CD4-positive, alpha-beta T cell (primary cell): ENCODE results near the gene CTNNB1. TPM values are rescaled to one million over a fixed set of nuclear protein-coding genes. Genes with fewer than 3 reads are reported as not detected.

Experiments used
- ATAC-seq: fragments of 200-7000 bp; cut with Tn5 transposase; one replicate; pipeline ENCODE4 v1.10.0; 2022; ENCODE audit warnings: mild to moderate bottlenecking; ENCODE audit not compliant: poor library complexity
- CTCF ChIA-PET: fragments of 350-600 bp; sonication (Branson Sonifier 250); formaldehyde crosslinking; loops from one replicate; lab custom pipeline; 2021; ENCODE audit warnings: antibody characterized with exemption, inconsistent platforms; lab: Charles Lee
- POLR2A ChIA-PET: fragments of 350-600 bp; sonication (Branson Sonifier 250); formaldehyde crosslinking; loops from one replicate; lab custom pipeline; 2021; ENCODE audit warnings: antibody characterized with exemption, inconsistent platforms; lab: Charles Lee
- DNase-seq, 14 experiments: peaks; one replicate each; pipeline ENCODE4 v3.0.0-alpha.2; 2013 to 2020; ENCODE audit warnings: mixed read lengths in 2 of 14
- H3K27ac ChIP-seq, 2 donors: one replicate each; pipeline versions ENCODE4 v1.5.1 to v1.7.0; 2013; ENCODE audit warnings: low read length in 2 of 2, low read depth in 1 of 2, mild to moderate bottlenecking in 1 of 2
- H3K27me3 ChIP-seq, 2 experiments: 1 replicate in 1 of 2; 2 replicates in 1 of 2; pipeline versions ENCODE4 v1.6.1 to v1.7.0; 2013; ENCODE audit warnings: low read length in 2 of 2, control low read depth in 1 of 2, mild to moderate bottlenecking in 1 of 2, moderate library complexity in 1 of 2; ENCODE audit not compliant: insufficient read depth in 2 of 2, control insufficient read depth in 1 of 2
- H3K36me3 ChIP-seq: one replicate; pipeline ENCODE4 v1.6.1; 2013; ENCODE audit warnings: low read length, control low read depth; ENCODE audit not compliant: insufficient read depth
- H3K4me1 ChIP-seq: one replicate; pipeline ENCODE4 v1.6.1; 2013; ENCODE audit warnings: low read length, control low read depth; ENCODE audit not compliant: insufficient read depth
- H3K4me3 ChIP-seq: one replicate; pipeline ENCODE4 v1.5.1; 2013; ENCODE audit warnings: mild to moderate bottlenecking, low read length, moderate library complexity
- H3K9me3 ChIP-seq, 2 experiments: 1 replicate in 1 of 2; 2 replicates in 1 of 2; pipeline versions ENCODE4 v1.6.1 to v1.7.0; 2013; ENCODE audit warnings: low read length in 2 of 2, mild to moderate bottlenecking in 2 of 2, control low read depth in 1 of 2, moderate library complexity in 1 of 2; ENCODE audit not compliant: control insufficient read depth in 1 of 2, insufficient read depth in 1 of 2
- H3K27ac Mint-ChIP-seq: one replicate; pipeline ENCODE4 v1.8.0; 2020; ENCODE audit warnings: mixed read lengths
- H3K27me3 Mint-ChIP-seq: one replicate; pipeline ENCODE4 v1.8.0; 2021; ENCODE audit warnings: mixed read lengths
- H3K36me3 Mint-ChIP-seq: one replicate; pipeline ENCODE4 v1.8.0; 2021; ENCODE audit warnings: low read depth, mixed read lengths
- H3K4me1 Mint-ChIP-seq: one replicate; pipeline ENCODE4 v1.8.0; 2021; ENCODE audit warnings: low read depth, mixed read lengths
- H3K4me3 Mint-ChIP-seq: one replicate; pipeline ENCODE4 v1.8.0; 2020; ENCODE audit warnings: mild to moderate bottlenecking, mixed read lengths
- H3K9me3 Mint-ChIP-seq: one replicate; pipeline ENCODE4 v1.8.0; 2020; ENCODE audit warnings: mixed read lengths
- intact Hi-C, 2 experiments: fragments of 100-400 bp; cut with DNase I in 1 of 2; cut with micrococcal nuclease in 1 of 2; formaldehyde crosslinking; loops; one replicate each; pipeline versions ENCODE4 v1.15.1 to v1.9.0; 2023 to 2025; cut with DNase I, micrococcal nuclease
- total RNA-seq, 174 experiments: library from RNA in 2 of 174; stranded (reverse) in 2 of 174; gene quantifications; one replicate each; pipeline ENCODE4 v1.2.3 and lab custom pipeline; 2021 to 2026
- TF ChIP-seq, protein P1 (sequence below): fragments of 200-600 bp; IDR thresholded peaks from one replicate; pipeline ENCODE4 v1.8.0; 2022; ENCODE audit warnings: antibody characterized with exemption, mild to moderate bottlenecking

Gene CTNNB1
- total RNA-seq, 2 experiments from 2014 or later = 226 to 228 TPM

DNA sequence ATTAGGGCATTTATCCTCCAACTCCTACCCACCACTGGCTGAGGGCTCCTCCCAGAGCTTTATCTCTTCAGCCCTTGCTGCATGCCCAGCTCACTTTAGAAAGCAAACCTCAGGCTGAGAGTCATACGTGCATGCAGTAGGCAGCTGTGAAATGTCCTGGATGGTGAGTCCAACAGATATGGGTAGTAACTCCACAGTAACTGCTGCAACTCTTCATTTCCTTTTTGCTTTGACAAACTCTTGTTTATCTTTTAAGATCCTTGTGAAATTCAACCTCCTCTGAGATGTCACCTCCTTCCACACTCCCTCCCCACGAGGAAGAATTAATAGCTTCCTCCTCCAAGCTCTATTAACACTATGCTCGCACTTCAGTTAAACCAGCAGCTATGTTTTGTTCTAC is 35.9 kb upstream of the CTNNB1 start:
- Mint-ChIP-seq H3K36me3 (no peaks in the 10 kb centered on the region), H3K27ac (no peak overlapping the region), H3K9me3 (no peaks in the 10 kb centered on the region), H3K4me1 (peaks cover 28% of the 10 kb centered on the region), H3K27me3 (peaks cover 18% of the 10 kb centered on the region), H3K4me3 (no peak overlapping the region)
- Histone ChIP-seq H3K9me3 (no peaks in the 10 kb centered on the region), H3K4me1 (peaks cover 12% of the 10 kb centered on the region), H3K27ac (no peak overlapping the region), H3K27me3 (no peaks in the 10 kb centered on the region), H3K4me3 (no peak overlapping the region), H3K36me3 (no peaks in the 10 kb centered on the region)
- ATAC-seq (no peak), DNase-seq (no peak)
- TF ChIP-seq, protein P1, sequence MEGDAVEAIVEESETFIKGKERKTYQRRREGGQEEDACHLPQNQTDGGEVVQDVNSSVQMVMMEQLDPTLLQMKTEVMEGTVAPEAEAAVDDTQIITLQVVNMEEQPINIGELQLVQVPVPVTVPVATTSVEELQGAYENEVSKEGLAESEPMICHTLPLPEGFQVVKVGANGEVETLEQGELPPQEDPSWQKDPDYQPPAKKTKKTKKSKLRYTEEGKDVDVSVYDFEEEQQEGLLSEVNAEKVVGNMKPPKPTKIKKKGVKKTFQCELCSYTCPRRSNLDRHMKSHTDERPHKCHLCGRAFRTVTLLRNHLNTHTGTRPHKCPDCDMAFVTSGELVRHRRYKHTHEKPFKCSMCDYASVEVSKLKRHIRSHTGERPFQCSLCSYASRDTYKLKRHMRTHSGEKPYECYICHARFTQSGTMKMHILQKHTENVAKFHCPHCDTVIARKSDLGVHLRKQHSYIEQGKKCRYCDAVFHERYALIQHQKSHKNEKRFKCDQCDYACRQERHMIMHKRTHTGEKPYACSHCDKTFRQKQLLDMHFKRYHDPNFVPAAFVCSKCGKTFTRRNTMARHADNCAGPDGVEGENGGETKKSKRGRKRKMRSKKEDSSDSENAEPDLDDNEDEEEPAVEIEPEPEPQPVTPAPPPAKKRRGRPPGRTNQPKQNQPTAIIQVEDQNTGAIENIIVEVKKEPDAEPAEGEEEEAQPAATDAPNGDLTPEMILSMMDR = no peak
- POLR2A ChIA-PET = no interaction called here
- CTCF ChIA-PET = no interaction called here
- intact Hi-C loops = no loop called here

- H3K27me3 Mint-ChIP-seq = peaks cover 27% of the 10 kb centered on the region
- POLR2A ChIA-PET = no interaction called here
- H3K4me3 Mint-ChIP-seq = no peak overlapping the region
- no peaks in the 10 kb centered on the region for H3K27me3 ChIP-seq
- no peaks in the 10 kb centered on the region for H3K36me3 Mint-ChIP-seq
- H3K9me3 ChIP-seq = no peaks in the 10 kb centered on the region
- H3K4me1 Mint-ChIP-seq = peaks cover 15% of the 10 kb centered on the region
- TF ChIP-seq, protein P1 = no peak
- no peak overlapping the region for H3K4me3 ChIP-seq
- peaks cover 3% of the 10 kb centered on the region for H3K4me1 ChIP-seq
- no peak overlapping the region for H3K27ac Mint-ChIP-seq
- DNase-seq (no peak), ATAC-seq (no peak)
- no peaks in the 10 kb centered on the region for H3K9me3 Mint-ChIP-seq
- no peaks in the 10 kb centered on the region for H3K36me3 ChIP-seq
- intact Hi-C loops = no loop called here
- CTCF ChIA-PET = no interaction called here
- no peak overlapping the region for H3K27ac ChIP-seq
These were observed 34.5 kb upstream of the CTNNB1 start for GRCh38 chr3:41164777-41165176.

DNA sequence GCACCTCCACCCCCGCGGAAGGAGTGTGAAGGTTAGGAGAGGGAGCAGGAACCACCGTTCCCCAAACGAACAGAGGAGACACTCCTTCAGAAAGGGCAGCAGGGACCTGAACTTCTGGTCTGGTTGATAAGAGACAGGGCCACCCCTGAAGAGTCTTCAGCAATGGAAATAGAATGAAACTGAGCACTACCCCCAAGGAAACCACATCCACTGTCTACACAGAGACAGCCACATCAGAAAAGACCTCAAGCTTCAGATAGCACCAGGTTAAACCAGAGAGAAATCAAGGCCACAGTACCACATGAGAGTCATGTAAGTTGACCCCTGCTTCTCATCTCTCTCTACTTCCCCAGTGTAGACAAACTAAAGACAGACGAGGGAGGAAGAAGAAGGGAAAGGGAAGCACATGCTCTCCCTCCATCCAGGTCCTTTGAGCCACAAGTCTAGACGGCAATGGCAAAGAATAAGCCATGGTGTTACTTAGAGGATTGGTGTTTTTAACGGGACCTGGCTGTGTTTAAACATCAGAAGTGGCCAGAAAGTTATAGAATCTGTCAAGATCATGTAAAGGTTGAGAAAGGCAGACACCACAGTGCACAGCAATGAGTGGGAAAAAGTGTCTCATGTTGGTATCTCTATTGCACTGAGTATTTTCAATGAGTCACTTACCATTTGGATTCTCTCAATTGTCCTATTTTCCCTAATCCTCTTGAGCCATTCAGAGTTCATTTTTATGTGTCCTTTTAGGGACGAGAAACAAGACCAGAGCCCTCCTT is 31.4 kb upstream of the CTNNB1 start:
- no peaks in the 10 kb centered on the region for H3K36me3 ChIP-seq
- H3K4me1 ChIP-seq = peaks cover 3% of the 10 kb centered on the region
- Mint-ChIP-seq H3K27ac (no peak overlapping the region), H3K4me3 (no peak overlapping the region), H3K4me1 (peaks cover 15% of the 10 kb centered on the region), H3K27me3 (peaks cover 38% of the 10 kb centered on the region), H3K9me3 (no peaks in the 10 kb centered on the region), H3K36me3 (no peaks in the 10 kb centered on the region)
- intact Hi-C loops = no loop called here
- TF ChIP-seq, protein P1 = no peak
- H3K9me3 ChIP-seq = no peaks in the 10 kb centered on the region
- POLR2A ChIA-PET = no interaction called here
- CTCF ChIA-PET = no interaction called here
- H3K27me3 ChIP-seq = no peaks in the 10 kb centered on the region
- no peak overlapping the region for H3K27ac ChIP-seq
- no peak overlapping the region for H3K4me3 ChIP-seq
- no peak for DNase-seq
- ATAC-seq = no peak
